ENCODE measurements around the gene UCN2. TPM values are rescaled to one million over a fixed set of nuclear protein-coding genes. Genes with fewer than 3 reads are reported as not detected.

Gene UCN2
- total and polyA plus RNA-seq, 2 of the 8 experiments (the other 6 are each of a cell fraction or from before 2014, with no cell fraction given), result 0.14 TPM; not detected in 1

DNA sequence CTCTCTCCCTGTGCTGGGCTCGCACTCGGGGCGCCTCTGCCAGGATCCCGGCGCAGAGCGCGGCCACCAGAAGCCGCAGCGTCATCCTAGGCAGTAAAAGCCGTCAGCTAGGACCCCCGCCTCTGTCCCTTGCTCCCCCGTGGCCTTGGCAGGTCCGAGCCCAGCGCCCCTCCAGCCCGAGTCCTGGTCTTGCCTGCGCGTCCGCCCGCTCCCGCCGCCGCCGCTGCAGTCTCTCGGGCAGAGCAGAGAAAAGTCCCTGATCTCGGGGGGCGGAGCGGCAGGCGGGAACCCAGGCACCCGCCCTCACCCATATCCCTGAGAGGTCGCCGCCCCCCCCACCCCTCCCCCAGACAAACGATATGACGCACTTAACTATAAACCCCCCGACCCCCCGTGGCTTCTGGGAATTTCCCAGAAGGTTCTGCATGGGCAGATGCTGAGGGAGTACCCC lies 31.5 kb upstream of the UCN2 start, which contains the start of gene COL7A1:
Gene COL7A1, minus strand, starts transcription at position 255 of the 451 bp plus-strand sequence. Its CDS starts 170 bp downstream, at position 85.
- Histone ChIP-seq H2BK12ac (ENCODE audit: low read depth, low read length) (peak within 1 kb of the TSS; percentile 60; the same call in 1 of the 2 replicates), H3K9ac (replicated peaks in 1 of 4; ENCODE audit: extremely low read depth in 1 of 4, low read depth in 3 of 4, low read length in 3 of 4) (peak within 1 kb of the TSS in 3 of 4 experiments; percentile 42 to 71 (median 43); a peak in 5 of 7 replicates), H2BK120ac (replicated peaks; ENCODE audit: low read depth, low read length) (no peak within 1 kb of the TSS), H3K79me1 (ENCODE audit: low read depth, low read length) (no peaks in the 10 kb centered on the region), H4K8ac (ENCODE audit: extremely low read depth, insufficient read depth, low read length) (peak within 1 kb of the TSS; percentile 60), H2BK15ac (ENCODE audit: low read length) (peak within 1 kb of the TSS; percentile 61), H4K91ac (replicated peaks; ENCODE audit: insufficient read length, low read length) (no peak within 1 kb of the TSS), H3K4ac (replicated peaks; ENCODE audit: insufficient read length, low read depth, low read length) (peak within 1 kb of the TSS; percentile 50), H3K4me2 (ENCODE audit: insufficient read depth in 1 of 2, low read depth in 2 of 2, low read length in 2 of 2) (peak within 1 kb of the TSS; percentile 69 to 89), H3K56ac (replicated peaks; ENCODE audit: insufficient read length, low read depth, low read length) (no peak within 1 kb of the TSS), H3K27ac (ENCODE audit: low read depth, low read length) (no peak within 1 kb of the TSS), H3K23me2 (ENCODE audit: low read depth, low read length) (peaks cover 1% of the 10 kb centered on the region; the same call in 1 of the 2 replicates), H3K36me3 (ENCODE audit: control insufficient read depth in 2 of 4, insufficient read depth in 4 of 4, low read length in 3 of 4) (peaks cover 13 to 18% (median 15%) of the 10 kb centered on the region in 4 experiments), H2BK20ac (ENCODE audit: low read length) (no peak within 1 kb of the TSS; the same call in 1 of the 2 replicates), H2BK5ac (ENCODE audit: low read depth, low read length) (peak within 1 kb of the TSS; percentile 75), H3K79me2 (ENCODE audit: control insufficient read depth in 1 of 2, insufficient read depth in 2 of 2, low read length in 2 of 2) (no peaks in the 10 kb centered on the region), H4K5ac (ENCODE audit: insufficient read length, low read depth, low read length) (no peak within 1 kb of the TSS), H3K4me1 (replicated peaks in 1 of 4; ENCODE audit: control insufficient read depth in 3 of 4, insufficient read depth in 4 of 4, low read length in 3 of 4) (peaks cover 3 to 18% (median 15%) of the 10 kb centered on the region in 4 experiments; a peak in 6 of 7 replicates), H3K9me3 (ENCODE audit: insufficient read depth in 2 of 2, low read depth in 1 of 2, low read length in 1 of 2) (no peaks in the 10 kb centered on the region), H3K23ac (ENCODE audit: insufficient read length) (no peak within 1 kb of the TSS), H4K20me1 (replicated peaks in 1 of 2; ENCODE audit: control insufficient read depth in 1 of 2, insufficient read depth in 2 of 2, low read length in 2 of 2) (peaks cover 0 to 19% of the 10 kb centered on the region in 2 experiments), H3K4me3 (ENCODE audit: extremely low read depth in 1 of 4, insufficient read depth in 2 of 4, low read depth in 3 of 4, low read length in 4 of 4) (peak within 1 kb of the TSS; percentile 15 to 57 (median 26)), H3K18ac (ENCODE audit: extremely low read depth, low read length) (peak within 1 kb of the TSS; percentile 48; the same call in 1 of the 2 replicates), H3K27me3 (replicated peaks in 1 of 4; ENCODE audit: control insufficient read depth in 3 of 4, extremely low read depth in 1 of 4, insufficient read depth in 3 of 4, low read length in 3 of 4) (peaks cover 0 to 6% (median 0%) of the 10 kb centered on the region in 4 experiments; a peak in 4 of 7 replicates), H2AFZ (ENCODE audit: low read length) (peak within 1 kb of the TSS; percentile 45; the same call in 1 of the 2 replicates), H2AK5ac (ENCODE audit: low read depth, low read length) (0 out of 2 replicates have a peak within 1 kb of the TSS, but pooled peaks have one; percentile 53), H3K14ac (ENCODE audit: insufficient read length) (no peak within 1 kb of the TSS)
- WGBS, 2 experiments (ENCODE audit: extremely low coverage in 1 of 2, insufficient coverage in 1 of 2, insufficient read length in 1 of 2, insufficient replicate concordance in 2 of 2, low coverage in 1 of 2, low lambda C conversion rate in 2 of 2, missing lambda C conversion rate in 1 of 2), result 23% methylated on average over 16 of the region's 35 CpGs; no CpG with 5 or more reads in 1 of the 2 experiments
- peak in 1 of 2 experiments; percentile 75 for DNase-seq (ENCODE audit: low read depth in 1 of 2, low spot score in 2 of 2)
- POLR2A ChIA-PET (ENCODE audit: partially characterized antibody), result interaction anchor here (0.8 to 5.1 kb wide), 7 partner anchors 10 to 67 kb away, joined by 3 to 23 read pairs (median 6); partner anchors contain the start of genes CELSR3, PFKFB4, SLC26A6 and UQCRC1
- no peak for FAIRE-seq
- CTCF ChIA-PET (ENCODE audit: partially characterized antibody), result no interaction called here
- TF ChIP-seq HDAC6 (IDR thresholded peaks at IDR 0.05; ENCODE audit: low read depth, low read length) (no peak), POLR2A (IDR thresholded peaks at IDR 0.05; ENCODE audit: control extremely low read depth in 1 of 2, low read depth in 2 of 2, low read length in 2 of 2) (peak in 1 of 2 experiments; percentile 36; a peak in 2 of 3 replicates), MAFK (IDR thresholded peaks at IDR 0.05; ENCODE audit: low read depth, low read length) (no peak), TAF7 (optimal IDR thresholded peaks at IDR 0.05; ENCODE audit: borderline replicate concordance, low read depth, low read length) (no peak), RXRA (IDR thresholded peaks at IDR 0.05; ENCODE audit: insufficient read depth, low read depth, low read length) (no peak), CREB1 (IDR thresholded peaks at IDR 0.05) (0 out of 2 replicates have a peak, but pooled peaks have one; percentile 8), EP300 (IDR thresholded peaks at IDR 0.05; ENCODE audit: borderline replicate concordance in 1 of 2, low read depth in 2 of 2, low read length in 2 of 2) (no peak), TCF12 (IDR thresholded peaks at IDR 0.05; ENCODE audit: low read depth, low read length) (no peak), HDAC2 (IDR thresholded peaks at IDR 0.05; ENCODE audit: borderline replicate concordance in 1 of 2, low read depth in 2 of 2, low read length in 2 of 2) (no peak)
- TF ChIP-seq, protein P1, sequence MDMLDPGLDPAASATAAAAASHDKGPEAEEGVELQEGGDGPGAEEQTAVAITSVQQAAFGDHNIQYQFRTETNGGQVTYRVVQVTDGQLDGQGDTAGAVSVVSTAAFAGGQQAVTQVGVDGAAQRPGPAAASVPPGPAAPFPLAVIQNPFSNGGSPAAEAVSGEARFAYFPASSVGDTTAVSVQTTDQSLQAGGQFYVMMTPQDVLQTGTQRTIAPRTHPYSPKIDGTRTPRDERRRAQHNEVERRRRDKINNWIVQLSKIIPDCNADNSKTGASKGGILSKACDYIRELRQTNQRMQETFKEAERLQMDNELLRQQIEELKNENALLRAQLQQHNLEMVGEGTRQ (IDR thresholded peaks at IDR 0.05; ENCODE audit: low read length), result no peak
- TF ChIP-seq, protein P2, sequence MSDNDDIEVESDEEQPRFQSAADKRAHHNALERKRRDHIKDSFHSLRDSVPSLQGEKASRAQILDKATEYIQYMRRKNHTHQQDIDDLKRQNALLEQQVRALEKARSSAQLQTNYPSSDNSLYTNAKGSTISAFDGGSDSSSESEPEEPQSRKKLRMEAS (IDR thresholded peaks at IDR 0.05), result no peak

All from H1 (cell line).